ENCODE results near the gene VAMP8.

- TF ChIP-seq CTCF (IDR thresholded peaks at IDR 0.05; ENCODE audit: low read length): no peak
- no peak for TF ChIP-seq EZH2 (IDR thresholded peaks at IDR 0.05; ENCODE audit: borderline replicate concordance, low read length)
These were observed 20.3 kb upstream of the VAMP8 start for GRCh38 chr2:85557130-85557529.
